DMS79 (cell line): ENCODE measurements around the gene CHADL.

ENCODE experiments used
- DNase-seq: peaks from one replicate; lab custom pipeline; 2025; lab: John Stamatoyannopoulos, UW

The CHADL gene

GRCh38 chr22:41229730-41230400, 10.9 kb downstream of the CHADL start:
- no peak for DNase-seq

DNA sequence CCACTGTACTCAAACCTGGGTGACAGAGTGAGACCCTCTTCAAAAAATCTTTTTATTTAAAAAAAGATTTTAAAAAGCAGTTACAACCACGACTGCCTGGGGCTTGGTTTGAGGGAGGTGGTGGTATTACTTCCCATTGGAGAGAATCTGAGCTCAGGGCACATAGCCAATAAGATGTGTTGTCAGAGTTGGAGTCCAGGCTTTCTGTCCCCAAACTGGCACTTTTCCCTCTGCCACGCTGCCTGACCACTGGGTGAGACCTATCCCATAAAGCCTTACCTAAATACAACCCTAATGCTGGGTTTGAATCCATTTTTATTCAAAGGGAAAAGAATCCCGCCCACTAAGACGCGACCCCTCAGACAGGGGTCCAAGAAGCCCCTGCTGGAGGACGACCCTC, 11.5 kb downstream of the CHADL start:
- DNase-seq = no peak

GRCh38 chr22:41226723-41227655, 13.7 kb downstream of the CHADL start:
- DNase-seq = no peak

DNA sequence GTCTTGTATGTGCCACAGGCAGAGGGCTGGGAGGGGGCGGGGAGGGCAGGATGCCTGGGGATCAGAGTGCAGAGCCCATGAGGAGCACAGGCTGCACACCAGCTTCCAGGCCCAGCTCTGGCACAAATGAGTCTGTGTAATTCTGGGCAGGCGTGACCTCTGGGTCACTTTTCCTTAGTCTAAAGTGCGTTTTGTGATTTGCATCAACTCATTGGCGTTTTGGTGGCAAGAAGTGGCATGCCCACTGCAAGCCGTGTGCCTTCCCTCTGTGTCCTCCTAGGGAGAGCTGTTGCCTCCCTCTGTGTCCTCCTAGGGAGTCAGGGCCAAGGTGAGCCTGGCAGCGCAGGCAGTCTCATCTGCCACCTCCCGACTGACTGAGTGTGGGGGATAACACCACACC, 17.2 kb downstream of the CHADL start:
- no peak for DNase-seq

DNA sequence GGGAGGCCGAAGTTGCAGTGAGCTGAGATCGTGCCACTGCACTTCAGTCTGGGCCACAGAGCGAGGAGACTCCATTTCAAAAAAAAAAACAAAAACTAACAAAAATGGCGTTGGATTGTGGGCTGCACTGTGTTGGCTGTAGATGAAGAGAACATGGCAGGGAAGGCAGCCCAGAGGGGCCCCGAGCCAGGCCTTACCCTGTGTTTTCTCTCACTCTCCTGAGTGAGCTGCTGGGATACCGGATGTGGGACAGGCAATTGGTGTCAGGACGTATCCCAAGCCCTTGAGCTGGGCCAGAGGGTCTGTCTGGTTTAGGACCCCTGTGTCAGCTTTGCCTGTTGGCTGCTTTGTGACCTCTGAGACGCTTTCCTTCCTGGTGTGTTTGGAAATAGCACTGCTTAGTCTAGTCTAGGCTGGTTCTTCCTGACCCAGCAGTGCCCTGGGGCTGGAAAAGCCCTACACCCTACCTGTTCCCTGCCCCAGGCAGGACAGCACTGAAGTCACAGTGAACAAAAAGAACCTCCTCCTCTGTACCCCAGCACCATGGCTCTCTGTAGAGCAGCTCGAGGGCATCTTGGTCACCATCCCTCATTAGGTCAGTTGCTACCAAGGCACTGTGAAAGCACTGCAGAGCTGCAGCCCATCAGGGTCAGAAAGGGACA, 17.8 kb downstream of the CHADL start:
- no peak for DNase-seq

- peak; percentile 81 for DNase-seq
Observed at GRCh38 chr22:41217553-41218157, 23.1 kb downstream of the CHADL start.

GRCh38 chr22:41216984-41217383, 23.7 kb downstream of the CHADL start:
- no peak for DNase-seq

DNA sequence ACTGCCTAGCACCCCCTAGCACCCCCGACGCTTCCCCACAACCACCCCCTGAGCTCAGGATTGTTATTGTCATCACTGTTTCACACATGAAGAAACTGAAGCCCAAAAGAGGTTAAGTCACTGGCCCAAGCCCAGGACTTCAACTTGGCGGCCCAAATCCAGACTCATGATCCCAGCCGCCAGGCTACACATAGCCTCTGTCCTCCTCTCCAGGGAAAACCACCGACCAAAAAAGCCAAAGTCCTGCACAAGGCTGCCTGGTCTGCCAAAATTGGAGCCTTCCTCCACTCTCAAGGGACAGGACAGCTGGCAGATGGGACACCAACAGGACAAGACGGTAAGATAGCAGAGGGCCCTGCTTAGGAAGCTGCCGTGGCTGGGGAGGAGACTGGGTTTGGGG, 24.8 kb downstream of the CHADL start:
- DNase-seq = no peak

DNA sequence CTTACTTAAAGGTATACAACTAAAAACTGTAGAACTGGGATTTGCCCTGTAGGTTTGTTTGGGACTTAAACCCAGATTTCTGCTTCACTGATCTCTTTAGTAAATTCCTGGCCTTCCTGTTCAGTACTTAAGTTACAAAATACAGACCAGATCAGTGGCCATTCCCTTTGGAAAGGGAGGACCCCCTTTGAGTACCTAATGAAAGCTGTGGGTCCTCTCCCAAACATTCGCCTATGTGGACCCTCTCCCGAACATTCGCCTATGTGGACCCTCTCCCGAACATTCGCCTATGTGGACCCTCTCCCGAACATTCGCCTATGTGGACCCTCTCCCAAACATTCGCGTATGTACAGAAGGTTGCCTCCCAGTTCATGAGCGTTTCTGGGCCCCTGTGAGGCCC, 25.3 kb downstream of the CHADL start:
- no peak for DNase-seq

DNA sequence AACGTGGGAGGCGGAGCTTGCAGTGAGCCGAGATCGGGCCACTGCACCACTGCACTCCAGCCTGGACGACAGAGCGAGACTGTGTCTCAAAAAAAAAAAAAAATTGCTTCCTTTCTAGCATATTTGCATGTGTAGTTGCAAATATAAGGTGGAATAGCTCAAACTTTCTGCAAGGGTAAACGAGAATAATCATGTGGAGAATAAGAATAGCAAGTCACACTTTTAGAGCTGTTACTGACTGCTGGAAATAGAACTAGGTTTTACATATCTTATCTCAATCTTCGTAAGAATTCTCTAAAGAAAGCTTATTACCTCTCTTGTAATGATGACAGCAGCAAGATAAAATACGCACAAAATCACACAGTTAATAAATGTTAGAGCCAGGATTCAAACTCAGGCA, 34.0 kb downstream of the CHADL start:
- DNase-seq = no peak

- peak; percentile 88 for DNase-seq
Observed at GRCh38 chr22:41204992-41205900, 35.5 kb downstream of the CHADL start, which contains the start of gene L3MBTL2. Gene L3MBTL2 (plus strand): TSS chr22:41205312. CDS start chr22:41205363, 51 bp downstream.

DNA sequence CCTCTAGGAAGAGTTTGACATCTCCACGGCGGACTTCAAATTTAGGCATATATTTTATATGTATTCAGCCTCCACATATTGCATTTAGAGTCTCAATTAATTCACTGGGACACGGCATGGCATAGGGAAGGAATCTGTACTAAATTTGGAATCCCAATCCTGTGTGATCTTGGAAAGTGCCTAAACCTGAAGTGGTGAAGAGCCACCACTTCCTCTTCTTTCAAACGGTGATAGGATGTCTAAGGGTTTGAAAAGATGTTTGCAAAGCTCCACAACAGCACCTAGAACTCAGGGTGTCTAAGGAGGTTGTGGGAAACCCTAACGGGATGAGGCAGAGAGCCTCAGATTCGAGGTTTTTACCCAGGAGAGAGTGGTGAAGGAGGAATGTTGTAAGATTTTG, 36.7 kb downstream of the CHADL start:
- DNase-seq = no peak

- DNase-seq = no peak
Observed at GRCh38 chr22:41203118-41203517, 37.6 kb downstream of the CHADL start.

GRCh38 chr22:41201141-41201540, 39.6 kb downstream of the CHADL start:
- no peak for DNase-seq

- DNase-seq = peak; percentile 1
Observed at GRCh38 chr22:41198027-41198580, 42.6 kb downstream of the CHADL start.

DNA sequence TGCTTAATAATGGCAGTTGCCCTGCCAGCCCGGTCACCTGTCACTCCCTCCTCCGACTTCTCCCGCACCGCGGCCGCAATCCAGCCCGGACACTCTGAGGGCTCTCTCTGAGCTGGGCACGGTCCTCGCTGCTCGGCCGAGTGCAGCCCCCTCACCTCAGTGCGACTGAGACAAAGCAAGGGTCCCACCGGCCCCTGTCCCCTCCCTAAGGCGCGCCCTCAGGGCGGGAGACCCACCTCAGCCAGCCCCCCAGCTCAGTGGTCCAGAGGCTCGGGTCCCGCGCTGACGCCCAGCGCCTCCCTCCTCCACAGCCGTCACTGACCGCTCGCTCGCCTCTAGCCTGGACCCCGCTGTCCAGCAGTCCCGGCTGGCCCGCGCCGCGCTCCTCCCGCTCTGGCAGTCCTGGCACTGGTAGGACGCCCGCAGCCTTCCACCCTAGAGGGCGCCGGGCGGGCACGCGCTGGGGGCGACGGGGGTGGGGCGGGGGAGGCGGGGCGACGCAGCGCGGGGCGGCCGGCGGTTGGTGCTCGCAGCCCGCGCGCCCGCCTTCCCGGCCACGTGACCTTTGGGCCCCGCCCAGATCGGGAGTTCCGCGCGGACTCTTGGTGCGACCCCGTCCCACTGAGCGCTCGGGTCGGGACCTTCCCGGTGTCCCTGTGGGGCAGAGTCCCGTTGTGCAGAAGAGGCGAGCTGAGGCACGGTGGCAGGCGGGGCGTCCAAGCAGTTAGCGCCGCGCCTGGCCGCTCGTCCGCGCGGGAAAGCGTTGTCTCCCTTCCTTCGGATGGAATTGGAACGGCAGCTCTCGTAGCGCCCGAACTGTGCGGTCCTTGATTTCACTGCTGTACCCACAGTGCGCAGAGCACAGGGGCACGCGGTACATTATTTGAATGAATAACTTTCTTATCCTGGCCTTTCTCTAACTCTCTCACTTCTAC, 43.4 kb downstream of the CHADL start:
- peak; percentile 14 for DNase-seq

DNA sequence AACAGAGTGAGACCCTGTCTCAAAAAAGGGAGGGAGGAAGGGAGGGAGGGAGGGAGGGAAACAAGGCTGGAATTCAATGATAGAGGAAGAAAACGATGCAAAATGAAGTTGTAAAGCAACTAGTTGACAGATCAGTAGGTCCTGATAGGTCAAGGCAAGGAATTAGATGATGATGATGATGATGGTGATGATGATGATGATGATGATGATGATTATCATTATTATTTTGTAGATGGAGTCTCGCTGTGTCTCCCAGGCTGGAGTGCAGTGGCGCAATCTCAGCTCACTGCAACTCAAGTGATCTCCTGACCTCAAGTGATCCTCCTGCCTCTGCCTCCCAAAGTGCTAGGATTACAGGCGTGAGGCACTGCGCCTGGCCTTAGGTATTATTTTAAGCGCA, 46.9 kb downstream of the CHADL start:
- no peak for DNase-seq

DNA sequence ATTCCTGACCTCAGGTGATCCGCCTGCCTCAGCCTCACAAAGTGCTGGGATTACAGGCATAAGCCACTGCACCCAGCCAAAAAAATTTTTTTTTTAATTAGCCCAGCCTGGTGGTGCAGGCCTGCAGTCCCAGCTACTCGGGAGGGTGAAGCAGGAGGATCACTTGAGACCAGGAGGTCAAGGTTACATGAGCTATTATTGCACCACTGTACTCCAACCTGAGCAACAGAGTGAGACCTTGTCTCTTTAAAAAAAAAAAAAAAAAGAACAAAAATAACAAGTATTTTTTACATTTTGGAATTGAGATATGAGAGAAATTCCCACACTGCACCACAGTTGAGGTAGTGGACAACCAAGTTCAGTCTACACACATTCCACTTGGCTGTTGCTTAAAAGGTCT, 49.3 kb downstream of the CHADL start:
- DNase-seq = no peak

DNA sequence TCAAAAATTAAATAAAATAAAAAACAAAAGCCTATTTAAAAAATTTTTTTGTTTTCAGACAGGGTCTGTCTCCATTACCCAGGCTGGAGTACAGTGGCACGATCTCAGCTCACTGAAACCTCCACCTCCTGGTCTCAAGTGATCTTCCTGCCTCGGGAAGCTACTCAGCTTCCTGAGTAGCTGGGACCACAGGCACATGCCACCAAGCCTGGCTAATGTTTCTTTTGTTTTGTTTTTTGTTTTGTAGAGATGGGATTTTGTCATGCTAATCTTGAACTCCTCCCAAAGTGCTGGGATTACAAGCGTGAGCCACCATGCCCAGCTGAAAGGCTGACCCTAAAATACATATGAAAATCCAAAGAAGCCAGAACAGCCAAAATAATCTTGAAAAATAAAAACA, 56.1 kb downstream of the CHADL start:
- DNase-seq = no peak
